HG03175 (cell line): ENCODE data around the gene GPC1.

Experiments
- ATAC-seq: cut with Tn5 transposase; IDR thresholded peaks from one replicate; pipeline ENCODE4 v1.9.1; 2021; ENCODE audit warnings: mild to moderate bottlenecking, moderate library complexity; ENCODE audit not compliant: unreplicated experiment

GPC1 gene

GRCh38 chr2:240442891-240443715 lies 7.6 kb downstream of the GPC1 start:
- ATAC-seq: no peak

GRCh38 chr2:240443891-240444301 lies 8.4 kb downstream of the GPC1 start:
- ATAC-seq: no peak

- no peak for ATAC-seq
Measured at GRCh38 chr2:240444464-240444863, 9.0 kb downstream of the GPC1 start.

- ATAC-seq: no peak
Measured at GRCh38 chr2:240445961-240446663, 10.6 kb downstream of the GPC1 start.

GRCh38 chr2:240446664-240447175 lies 11.3 kb downstream of the GPC1 start:
- no peak for ATAC-seq

- no peak for ATAC-seq
Measured at GRCh38 chr2:240447331-240447730, 11.9 kb downstream of the GPC1 start.

- no peak for ATAC-seq
Measured at GRCh38 chr2:240447934-240448333, 12.5 kb downstream of the GPC1 start.

GRCh38 chr2:240448387-240449274 lies 13.2 kb downstream of the GPC1 start:
- ATAC-seq: no peak

GRCh38 chr2:240449764-240450531 lies 14.5 kb downstream of the GPC1 start:
- no peak for ATAC-seq

GRCh38 chr2:240450532-240451107 lies 15.2 kb downstream of the GPC1 start:
- ATAC-seq: no peak

- no peak for ATAC-seq
Measured at GRCh38 chr2:240451108-240451611, 15.7 kb downstream of the GPC1 start.

- ATAC-seq: no peak
Measured at GRCh38 chr2:240451791-240452461, 16.5 kb downstream of the GPC1 start.

GRCh38 chr2:240452462-240453256 lies 17.2 kb downstream of the GPC1 start:
- ATAC-seq: no peak

- ATAC-seq: no peak
Measured at GRCh38 chr2:240453461-240454105, 18.1 kb downstream of the GPC1 start.

GRCh38 chr2:240454106-240454901 lies 18.8 kb downstream of the GPC1 start:
- ATAC-seq: no peak

- no peak for ATAC-seq
Measured at GRCh38 chr2:240455272-240455646, 19.8 kb downstream of the GPC1 start.
